8988T (cell line): Measurements from ENCODE around the gene MACROD2.

ENCODE experiments used
- DNase-seq: peaks from one replicate; pipeline ENCODE4 v3.0.0; 2011

MACROD2 gene

GRCh38 chr20:15622368-15622767, 1627.1 kb downstream of the MACROD2 start:
- no peak for DNase-seq

DNA sequence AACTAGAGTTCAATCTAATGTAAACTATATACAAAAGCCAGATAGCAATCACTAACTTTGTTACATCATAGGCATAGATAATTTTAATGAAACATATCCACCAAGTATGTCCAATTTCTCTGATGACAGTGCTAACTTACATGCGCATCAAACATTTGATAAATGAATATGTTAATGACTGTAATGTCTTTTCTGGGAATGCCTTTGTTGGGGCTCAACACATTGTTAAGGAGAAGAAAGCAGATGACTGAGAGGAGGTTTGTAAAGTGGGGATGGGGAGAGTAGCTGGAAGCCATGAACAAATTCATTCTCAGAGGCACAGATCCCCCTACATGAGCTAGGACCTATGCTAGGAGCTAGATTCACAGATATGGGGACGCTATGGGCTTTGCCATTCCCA, 1627.9 kb downstream of the MACROD2 start:
- DNase-seq: no peak

GRCh38 chr20:15625981-15626380, 1630.7 kb downstream of the MACROD2 start:
- DNase-seq: no peak

- DNase-seq: no peak
These were observed 1631.8 kb downstream of the MACROD2 start for GRCh38 chr20:15627089-15627488.

DNA sequence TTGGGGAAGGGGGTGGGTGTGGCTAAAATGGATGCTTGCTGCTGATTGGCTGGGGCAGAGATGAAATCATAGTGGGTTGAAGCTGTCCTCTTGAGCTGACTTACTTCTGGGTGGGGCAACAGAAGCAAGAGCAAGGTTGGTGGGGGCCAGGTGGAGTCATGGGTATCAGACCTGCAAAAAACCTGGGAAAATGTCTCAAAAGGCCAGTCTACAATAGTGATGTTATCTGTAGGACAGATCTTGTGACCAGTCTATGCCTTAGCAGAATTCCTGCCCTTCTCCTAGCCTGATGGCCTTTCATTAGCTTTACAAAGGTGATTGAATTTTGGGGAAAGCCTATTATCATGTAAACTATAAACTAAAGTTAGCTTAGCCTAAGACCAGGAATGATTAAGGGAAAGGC, 1632.2 kb downstream of the MACROD2 start:
- no peak for DNase-seq

DNA sequence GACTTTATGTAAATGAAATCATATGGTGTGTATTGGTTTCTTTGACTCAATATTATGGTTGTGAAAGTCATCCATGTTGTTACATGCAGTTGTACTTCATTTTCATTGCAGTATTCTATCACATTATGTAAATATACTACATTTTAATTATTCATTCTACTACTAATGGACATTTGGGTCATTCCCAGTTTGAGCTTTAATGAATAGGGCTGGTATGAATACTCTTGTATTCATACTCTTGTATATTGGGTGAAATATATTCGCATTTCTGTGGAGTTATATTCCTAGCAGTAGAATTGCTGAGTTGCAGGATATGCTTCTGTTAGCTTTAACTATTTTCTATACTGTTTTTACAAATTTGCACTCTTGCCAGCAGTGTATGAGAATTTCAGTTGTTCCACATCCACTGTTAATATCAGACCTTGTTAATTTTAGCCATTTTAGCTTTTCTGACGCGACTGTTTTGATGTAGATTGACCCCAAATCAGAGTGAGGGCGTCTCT, 1633.6 kb downstream of the MACROD2 start:
- DNase-seq: no peak

DNA sequence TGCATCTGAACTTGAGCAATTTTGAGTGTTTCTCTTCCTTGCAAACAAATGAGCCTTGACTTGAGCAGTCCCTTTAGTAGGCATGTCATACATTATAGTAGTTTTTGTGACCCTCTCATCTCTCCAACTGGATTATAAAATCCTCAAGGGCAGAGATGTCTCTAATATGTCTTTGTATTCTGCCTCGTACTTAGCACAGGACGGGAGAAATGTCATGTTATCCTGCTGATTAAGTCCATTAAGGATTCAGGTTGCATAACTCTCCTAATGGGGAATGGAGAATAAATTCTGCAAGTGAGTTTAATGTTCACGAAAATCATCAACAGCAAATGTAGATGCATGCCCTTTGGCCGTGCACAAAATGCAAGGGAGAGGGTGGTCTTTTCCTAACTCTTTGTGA, 1635.0 kb downstream of the MACROD2 start:
- DNase-seq: no peak

GRCh38 chr20:15632680-15633079, 1637.4 kb downstream of the MACROD2 start:
- no peak for DNase-seq

GRCh38 chr20:15634102-15634501, 1638.8 kb downstream of the MACROD2 start:
- DNase-seq: no peak

- no peak for DNase-seq
These were observed 1642.2 kb downstream of the MACROD2 start for GRCh38 chr20:15637546-15637945.

- no peak for DNase-seq
These were observed 1642.8 kb downstream of the MACROD2 start for GRCh38 chr20:15637950-15638754.

- DNase-seq: no peak
These were observed 1643.5 kb downstream of the MACROD2 start for GRCh38 chr20:15638816-15639215.

DNA sequence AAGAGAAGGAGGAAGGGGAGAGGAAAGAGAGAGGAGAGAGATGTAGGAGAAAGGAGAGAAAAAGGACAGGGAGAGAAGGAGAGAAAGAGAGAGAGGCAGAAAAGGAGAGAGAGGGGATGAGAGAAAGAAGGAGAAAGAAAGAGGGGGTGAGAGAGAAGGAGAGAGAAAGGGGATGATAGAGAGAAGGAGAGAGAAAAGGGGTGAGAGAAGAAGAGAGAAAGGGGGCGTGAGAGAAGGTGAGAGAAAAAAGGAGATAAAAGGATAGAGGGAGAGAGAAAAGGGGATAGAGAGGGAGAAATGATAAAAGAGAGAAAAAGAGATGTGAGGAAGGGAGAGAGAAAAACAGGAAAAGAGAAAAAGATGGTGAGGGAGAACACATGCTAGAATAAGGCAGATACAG, 1644.5 kb downstream of the MACROD2 start:
- DNase-seq: no peak

DNA sequence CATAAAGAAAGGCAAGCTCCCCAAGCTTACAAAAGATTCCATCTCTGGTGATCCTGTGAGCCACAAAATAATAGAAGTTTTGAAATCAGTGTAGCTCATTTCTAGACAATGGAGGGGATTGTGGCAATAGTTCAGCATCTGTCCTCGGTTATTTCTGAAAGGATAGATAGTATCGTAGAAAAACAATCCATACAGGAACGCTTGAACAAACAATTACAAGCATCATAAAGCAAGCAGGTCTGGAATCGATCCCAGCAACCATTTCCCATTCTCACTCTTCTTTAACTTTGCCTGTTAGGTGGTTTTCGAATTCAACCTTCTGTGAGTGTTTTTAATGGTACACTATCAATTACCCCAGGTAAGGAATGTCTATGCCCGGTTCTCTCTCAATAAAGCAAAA, 1646.8 kb downstream of the MACROD2 start:
- no peak for DNase-seq

GRCh38 chr20:15642676-15643075, 1647.4 kb downstream of the MACROD2 start:
- DNase-seq: no peak

DNA sequence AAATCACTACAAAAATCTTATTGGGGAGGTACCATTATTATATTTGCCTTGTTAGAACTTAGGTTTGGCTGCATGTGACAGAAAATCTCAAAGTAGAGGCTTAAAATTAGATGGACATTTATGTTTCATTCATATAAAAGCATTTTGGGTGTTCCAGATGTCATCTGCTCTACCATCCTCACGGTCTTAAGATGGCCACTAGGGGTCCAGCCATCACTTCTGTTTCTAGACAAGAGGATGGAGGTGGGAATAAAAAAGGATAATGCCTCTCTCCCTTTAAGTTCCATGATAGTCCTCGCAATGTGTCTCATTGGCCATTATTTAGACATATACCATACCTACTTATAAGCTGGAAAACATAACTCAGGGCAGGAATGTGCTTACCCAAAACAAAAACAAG, 1648.4 kb downstream of the MACROD2 start:
- DNase-seq: no peak

DNA sequence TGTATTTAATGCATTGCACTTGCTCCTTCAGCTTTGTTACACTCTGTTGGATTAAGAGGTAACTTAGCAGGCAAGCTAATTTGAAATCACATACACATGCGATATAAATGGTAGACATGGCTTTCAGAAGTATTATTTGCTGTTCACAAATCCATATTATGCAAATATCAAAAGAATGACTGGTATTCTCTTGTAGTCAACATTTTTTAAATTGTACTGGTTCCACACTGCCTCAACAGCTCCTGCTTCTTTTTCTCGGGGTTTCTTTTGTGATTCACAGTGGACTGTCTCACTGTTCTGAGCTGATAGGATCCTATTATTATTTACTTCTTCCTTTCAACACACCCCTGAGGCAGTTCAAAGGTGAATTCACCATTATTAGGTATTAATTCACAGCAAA, 1650.5 kb downstream of the MACROD2 start:
- no peak for DNase-seq

DNA sequence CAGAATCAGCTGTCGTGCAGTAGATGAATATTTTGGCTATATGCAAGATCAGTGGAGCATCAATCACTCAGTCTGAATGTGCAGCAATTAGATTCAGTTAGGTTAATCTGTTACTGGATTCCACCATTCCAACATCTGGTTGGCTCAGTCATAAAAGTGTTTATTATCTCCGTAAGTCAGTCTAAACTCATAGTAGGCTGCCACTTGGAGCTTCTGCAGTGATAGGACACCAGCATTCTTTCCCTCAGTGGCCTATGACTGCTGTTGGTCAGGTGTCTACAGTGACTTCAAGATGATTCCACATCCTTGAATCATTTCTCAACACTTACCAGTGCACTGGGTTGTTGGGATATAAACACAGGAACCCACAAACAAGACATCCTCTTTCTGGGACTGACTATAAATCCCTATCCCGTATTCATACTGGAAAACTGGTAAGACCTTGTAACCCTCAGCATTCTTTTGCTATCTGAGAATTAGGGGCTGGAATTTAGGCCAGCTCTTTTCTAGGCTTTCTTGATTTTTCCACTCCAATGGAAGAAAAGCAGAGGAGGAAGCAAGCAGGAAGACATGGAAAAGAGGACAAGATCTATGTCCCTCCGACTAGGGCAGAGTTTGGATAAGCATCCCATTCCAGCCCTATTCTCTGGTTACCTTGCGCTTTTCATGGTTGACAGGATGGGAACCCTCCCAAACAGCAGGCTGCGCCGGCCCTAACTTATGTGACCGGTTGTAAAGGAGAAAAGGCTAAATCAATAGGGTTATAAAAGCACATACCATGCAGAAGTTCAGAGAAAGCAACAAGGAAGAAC, 1658.3 kb downstream of the MACROD2 start:
- DNase-seq: no peak

DNA sequence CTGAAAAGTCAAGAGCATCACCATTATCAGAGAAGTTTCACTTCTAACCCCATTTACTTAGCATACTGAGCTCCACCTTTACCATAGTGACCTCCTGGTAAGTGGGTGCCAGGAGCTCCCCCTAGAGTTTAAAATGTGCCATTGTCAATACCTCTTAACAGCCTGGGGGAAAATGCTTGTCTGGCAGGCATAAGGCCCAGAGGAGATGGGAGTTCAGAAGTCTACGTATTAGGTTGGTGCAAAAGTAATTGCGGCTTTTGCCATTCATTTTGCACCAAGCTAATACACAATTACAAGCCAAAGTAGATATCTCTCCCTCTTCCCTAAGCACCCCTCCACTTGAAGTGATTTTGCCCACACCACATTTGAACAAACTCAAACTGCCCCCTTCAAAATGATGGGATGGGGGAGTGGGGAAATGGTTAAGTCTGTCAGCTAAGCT, 1658.9 kb downstream of the MACROD2 start:
- no peak for DNase-seq

GRCh38 chr20:15655295-15655874, 1660.1 kb downstream of the MACROD2 start:
- no peak for DNase-seq

DNA sequence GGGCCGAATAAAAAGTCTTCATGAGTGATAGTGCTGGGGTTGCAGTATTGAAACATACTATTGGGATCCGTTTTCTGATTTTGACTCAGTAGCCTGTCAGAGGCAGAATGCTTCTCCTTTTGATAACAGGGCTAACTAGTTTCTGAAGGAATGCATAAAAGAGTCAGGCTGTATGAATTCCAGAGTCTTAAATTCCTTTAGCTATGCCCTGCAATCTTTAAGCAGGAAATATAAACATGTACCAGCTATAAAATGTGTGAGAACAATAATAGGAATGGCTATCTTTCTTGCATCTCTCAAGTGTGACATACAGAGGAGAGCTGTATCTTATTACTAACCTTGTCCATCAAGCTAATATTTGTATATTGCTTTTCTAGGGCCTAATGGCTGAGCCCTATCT, 1660.8 kb downstream of the MACROD2 start:
- no peak for DNase-seq

DNA sequence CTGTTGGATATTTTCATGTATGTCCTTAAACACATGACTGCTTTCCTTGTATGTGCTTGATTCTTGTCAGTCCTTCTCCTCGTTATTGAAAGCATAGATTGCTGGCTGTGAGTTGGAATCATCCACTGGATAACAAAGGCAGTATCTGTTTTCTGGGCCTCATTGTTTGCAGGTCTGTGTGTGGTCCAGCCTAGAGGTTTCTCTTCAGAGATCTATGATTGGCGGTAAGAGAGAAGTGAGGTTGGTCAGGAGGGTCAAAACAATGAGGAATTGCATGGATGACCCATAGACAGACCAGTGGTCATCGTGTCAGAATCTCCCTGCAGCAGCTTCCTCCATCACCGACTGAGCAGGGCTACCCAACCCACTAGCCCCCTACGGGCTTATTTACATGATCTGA, 1663.0 kb downstream of the MACROD2 start:
- no peak for DNase-seq

DNA sequence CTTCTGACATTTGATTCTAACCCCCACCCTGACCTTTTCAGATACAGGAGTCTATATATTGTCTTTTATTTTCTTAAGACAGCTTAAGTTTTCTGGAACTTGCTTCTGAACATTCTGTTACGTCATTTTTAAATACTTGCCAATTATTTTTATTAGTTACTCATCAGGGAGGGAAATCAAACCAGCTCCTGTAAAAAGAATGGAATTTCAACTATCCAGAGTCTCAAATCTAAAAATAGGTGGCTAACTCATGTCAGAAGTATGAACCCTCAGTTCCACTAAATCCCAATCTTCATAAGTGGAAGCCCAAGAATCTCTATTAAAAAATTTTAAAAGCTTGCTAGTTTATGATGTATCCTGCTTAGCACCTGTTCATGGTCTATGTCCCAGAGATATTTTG, 1677.9 kb downstream of the MACROD2 start:
- DNase-seq: no peak
